Keratinocyte (primary cell): ENCODE measurements around the gene IL11RA. TPM values are rescaled to one million over a fixed set of nuclear protein-coding genes. Genes with fewer than 3 reads are reported as not detected.

Experiments
- DNase-seq: peaks from one replicate; pipeline ENCODE4 v3.0.0-alpha.2; 2011; ENCODE audit warnings: low read depth, missing footprints, low spot score
- FAIRE-seq: peaks from 2 replicates; lab custom pipeline; 2011; peaks lifted over from hg19 to GRCh38; lab: Jason Lieb, UNC
- H2AFZ ChIP-seq: 2 replicates; pipeline ENCODE4 v1.6.0; 2012; ENCODE audit warnings: low read length, control low read depth, inconsistent platforms; ENCODE audit not compliant: control insufficient read depth
- H3K27ac ChIP-seq: 2 replicates; pipeline ENCODE4 v1.5.1; 2011; ENCODE audit warnings: low read length; ENCODE audit not compliant: control insufficient read depth, insufficient read depth
- H3K27me3 ChIP-seq: 3 replicates; pipeline ENCODE4 v1.6.0; 2011; ENCODE audit warnings: low read length; ENCODE audit not compliant: control insufficient read depth, insufficient read depth; ENCODE audit errors: extremely low read depth
- H3K36me3 ChIP-seq, 2 experiments: 2 replicates in 1 of 2; 3 replicates in 1 of 2; pipeline ENCODE4 v1.5.1; 2011; ENCODE audit warnings: low read length in 2 of 2, mild to moderate bottlenecking in 1 of 2; ENCODE audit not compliant: control insufficient read depth in 2 of 2, insufficient read depth in 2 of 2; ENCODE audit errors: extremely low read depth in 1 of 2
- H3K4me1 ChIP-seq: 3 replicates; pipeline ENCODE4 v1.5.1; 2011; ENCODE audit warnings: low read length; ENCODE audit not compliant: control insufficient read depth, insufficient read depth; ENCODE audit errors: extremely low read depth
- H3K4me2 ChIP-seq: 3 replicates; pipeline ENCODE4 v1.6.0; 2011; ENCODE audit warnings: low read depth, low read length; ENCODE audit not compliant: control insufficient read depth, insufficient read depth; ENCODE audit errors: extremely low read depth
- H3K4me3 ChIP-seq, 3 experiments: fragments of 200-600 bp in 1 of 3; sonication (generic) in 1 of 3; 2 replicates in 2 of 3; 3 replicates in 1 of 3; pipeline ENCODE4 v1.5.1; 2011 to 2016; ENCODE audit warnings: low read length in 3 of 3, mild to moderate bottlenecking in 3 of 3, control low read depth in 2 of 3, inconsistent platforms in 1 of 3, low read depth in 1 of 3, mixed read lengths in 1 of 3, mixed run types in 1 of 3, moderate library complexity in 1 of 3; ENCODE audit not compliant: control insufficient read depth in 2 of 3, insufficient read depth in 2 of 3; ENCODE audit errors: extremely low read depth in 1 of 3
- H3K79me2 ChIP-seq: 2 replicates; pipeline ENCODE4 v1.6.0; 2012; ENCODE audit warnings: low read length; ENCODE audit not compliant: control insufficient read depth, insufficient read depth
- H3K9ac ChIP-seq: 3 replicates; pipeline ENCODE4 v1.6.0; 2011; ENCODE audit warnings: low read length; ENCODE audit not compliant: control insufficient read depth, insufficient read depth; ENCODE audit errors: extremely low read depth
- H3K9me1 ChIP-seq: 3 replicates; pipeline ENCODE4 v1.6.0; 2011; ENCODE audit warnings: low read length; ENCODE audit not compliant: control insufficient read depth, insufficient read depth; ENCODE audit errors: extremely low read depth
- H3K9me3 ChIP-seq: 2 replicates; pipeline ENCODE4 v1.5.1; 2012; ENCODE audit warnings: low read depth, low read length; ENCODE audit not compliant: control insufficient read depth
- H4K20me1 ChIP-seq: 3 replicates; pipeline ENCODE4 v1.6.0; 2011; ENCODE audit warnings: low read length; ENCODE audit not compliant: control insufficient read depth, insufficient read depth; ENCODE audit errors: extremely low read depth
- CTCF ChIP-seq, 3 experiments: IDR thresholded peaks in 1 of 3; conservative IDR thresholded peaks in 1 of 3; optimal IDR thresholded peaks in 1 of 3; 2 replicates in 2 of 3; 3 replicates in 1 of 3; pipeline versions ENCODE3 to v1.5.1; 2011; ENCODE audit warnings: low read length in 3 of 3, mild to moderate bottlenecking in 3 of 3, moderate library complexity in 2 of 3, control low read depth in 1 of 3, inconsistent platforms in 1 of 3; ENCODE audit not compliant: insufficient read depth in 2 of 3; ENCODE audit errors: extremely low read depth in 1 of 3
- EZH2 ChIP-seq: IDR thresholded peaks from one replicate; pipeline ENCODE4 v1.6.1; 2012; ENCODE audit warnings: inconsistent platforms, mild to moderate bottlenecking, low read length, moderate library complexity
- dilution Hi-C: fragments of 300-500 bp; cut with MboI; formaldehyde crosslinking; loops from one replicate; pipeline ENCODE4 v1.7.0; 2020; ENCODE audit warnings: low sequenced_read_pairs; ENCODE audit not compliant: extremely low pct_ligation_motif_present
- polyA plus RNA-seq, 5 experiments: library from polyadenylated mRNA; depleted of rRNA in 3 of 5; stranded (reverse) in 3 of 5; stranded (forward) in 1 of 5; unstranded in 1 of 5; fragments of >200 nt; gene quantifications; 1 replicate in 1 of 5; 2 replicates in 3 of 5; 3 replicates in 1 of 5; pipeline versions ENCODE4 v1.2.1 to v1.2.3, GENCODE V29; 2011 to 2012; ENCODE audit warnings: missing spikeins in 2 of 5, low read depth in 1 of 5, low replicate concordance in 1 of 5
- small RNA-seq, 3 experiments: library from RNA; depleted of rRNA; stranded (forward); fragments of <200 nt; gene quantifications; one replicate each; pipeline ENCODE3, GENCODE V24; 2012; ENCODE audit warnings: low read depth in 3 of 3, low replicate concordance in 1 of 3; ENCODE audit not compliant: insufficient read length in 3 of 3

IL11RA gene
- polyA plus RNA-seq, 1 donor (not counting 4 experiments of a cell fraction or from before 2014, with no cell fraction given) = 3.1 TPM

- Histone ChIP-seq H3K4me2 (no peak overlapping the region), H2AFZ (no peak overlapping the region), H3K9ac (no peak overlapping the region), H3K36me3 (no peaks in the 10 kb centered on the region), H3K4me1 (peaks cover 13% of the 10 kb centered on the region), H3K9me1 (no peaks in the 10 kb centered on the region), H4K20me1 (no peaks in the 10 kb centered on the region), H3K9me3 (no peaks in the 10 kb centered on the region), H3K79me2 (no peaks in the 10 kb centered on the region), H3K4me3 (no peak overlapping the region), H3K27me3 (no peaks in the 10 kb centered on the region), H3K27ac (no peak overlapping the region)
- FAIRE-seq (no peak), DNase-seq (no peak)
- no peak for TF ChIP-seq CTCF (optimal IDR thresholded peaks at IDR 0.05 in 1 of 3, IDR thresholded peaks at IDR 0.05 in 1 of 3, conservative IDR thresholded peaks at IDR 0.05 in 1 of 3; ENCODE audit: extremely low read depth in 1 of 3, insufficient read depth in 2 of 3, low read length in 3 of 3)
- no peak for TF ChIP-seq EZH2
- dilution Hi-C loops = no loop called here
Measured at GRCh38 chr9:34709196-34709978, 57.4 kb downstream of the IL11RA start.

DNA sequence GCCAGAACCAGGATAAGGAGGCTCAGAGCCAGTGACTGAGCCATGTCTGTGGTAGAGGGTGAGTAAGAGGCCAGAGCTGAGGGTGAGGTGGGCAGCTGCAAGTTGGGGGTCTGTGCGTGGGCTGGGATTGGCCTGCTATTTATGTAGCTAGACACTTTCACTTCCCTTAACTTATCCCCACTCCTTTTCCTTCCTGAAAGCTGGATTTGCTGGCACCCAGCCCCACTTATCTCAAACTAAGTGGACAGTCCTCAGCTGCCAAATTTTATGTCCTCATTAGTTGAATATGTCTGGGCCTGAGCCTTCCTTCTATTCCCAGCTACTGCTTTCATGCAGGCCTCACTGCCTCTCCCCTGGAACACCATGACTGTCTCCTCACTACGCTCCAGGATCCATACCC is 58.0 kb downstream of the IL11RA start, which contains the start of gene CCL21:
CCL21 (minus strand) TSS at position 114 of the 400 bp plus-strand sequence; CDS start at position 44, 70 bp downstream.
- Histone ChIP-seq H3K4me2 (no peak within 1 kb of the TSS), H3K27ac (no peak within 1 kb of the TSS), H3K4me3 (no peak within 1 kb of the TSS), H2AFZ (no peak within 1 kb of the TSS), H3K36me3 (no peaks in the 10 kb centered on the region), H3K9me1 (no peaks in the 10 kb centered on the region), H3K4me1 (peaks cover 19% of the 10 kb centered on the region), H3K27me3 (no peaks in the 10 kb centered on the region), H3K9me3 (no peaks in the 10 kb centered on the region), H3K79me2 (no peaks in the 10 kb centered on the region), H4K20me1 (no peaks in the 10 kb centered on the region), H3K9ac (no peak within 1 kb of the TSS)
- no peak for DNase-seq
- TF ChIP-seq CTCF (optimal IDR thresholded peaks at IDR 0.05 in 1 of 3, IDR thresholded peaks at IDR 0.05 in 1 of 3, conservative IDR thresholded peaks at IDR 0.05 in 1 of 3; ENCODE audit: extremely low read depth in 1 of 3, insufficient read depth in 2 of 3, low read length in 3 of 3) (no peak), EZH2 (no peak)
- no peak for FAIRE-seq
- dilution Hi-C loops = no loop called here

Small RNAs within 50 kb of the gene (small RNA-seq; reads per million reads assigned to genes)
- gene CCL27 = 0 reads per million in 3 experiments

Other genes starting within 250 kb of the IL11RA start
- gene FAM219A, start 193.6 kb upstream of the IL11RA start, polyA plus RNA-seq = 8.9 to 10.6 TPM (median 9.2 TPM) in 3 replicates
- 0.08 TPM in 1 of 3 replicates, not detected in the others for gene DNAI1, start 193.4 kb upstream of the IL11RA start, polyA plus RNA-seq
- 0.06 TPM in 1 of 3 replicates, not detected in the others for gene ENHO, start 129.2 kb upstream of the IL11RA start, polyA plus RNA-seq
- gene CNTFR, start 62.5 kb upstream of the IL11RA start, polyA plus RNA-seq = 0.42 to 1.5 TPM (median 0.66 TPM) in 3 replicates
- gene RPP25L, start 40.1 kb upstream of the IL11RA start, polyA plus RNA-seq = 21.9 to 37.0 TPM (median 23.4 TPM) in 3 replicates
- gene DCTN3, start 31.7 kb upstream of the IL11RA start, polyA plus RNA-seq = 71.0 to 129 TPM (median 106 TPM) in 3 replicates
- gene ARID3C, start 23.1 kb upstream of the IL11RA start, polyA plus RNA-seq = 0.03 to 0.05 TPM in 2 of 3 replicates, not detected in the other
- gene SIGMAR1, start 14.4 kb upstream of the IL11RA start, polyA plus RNA-seq = 60.1 to 110 TPM (median 74.9 TPM) in 3 replicates
- gene GALT, start 5.5 kb upstream of the IL11RA start, polyA plus RNA-seq = 30.8 to 52.7 TPM (median 41.8 TPM) in 3 replicates
- 0.46 to 1.1 TPM (median 1.1 TPM) in 3 replicates for gene CCL27, start 10.5 kb downstream of the IL11RA start, polyA plus RNA-seq
- gene CCL19, start 39.1 kb downstream of the IL11RA start, polyA plus RNA-seq = not detected in 3 replicates
- not detected in 3 replicates for gene CCL21, start 58.0 kb downstream of the IL11RA start, polyA plus RNA-seq